ENCODE results near the gene SOX13. TPM values are rescaled to one million over a fixed set of nuclear protein-coding genes. Genes with fewer than 3 reads are reported as not detected.

SOX13 gene
- total and polyA plus RNA-seq, 9 of the 15 experiments (the other 6 are each of a cell fraction or from before 2014, with no cell fraction given), result 0.03 to 0.35 (median 0.06) TPM; not detected in 5

GRCh38 chr1:204171751-204172178 lies 98.8 kb downstream of the SOX13 start (continued):
- TF ChIP-seq SRSF7 (optimal IDR thresholded peaks at IDR 0.05; ENCODE audit: low read depth, low read length) (no peak), ETV1 (tag; conservative IDR thresholded peaks at IDR 0.05; ENCODE audit: low read depth) (no peak), DPF2 (IDR thresholded peaks at IDR 0.05) (no peak), BRF2 (IDR thresholded peaks at IDR 0.05; ENCODE audit: borderline replicate concordance, insufficient read depth, insufficient read length) (no peak), SNAPC5 (CRISPR knock-in tag; IDR thresholded peaks at IDR 0.05) (no peak), GTF2F1 (IDR thresholded peaks at IDR 0.05; ENCODE audit: low read depth, low read length) (no peak), ARID1B (IDR thresholded peaks at IDR 0.05) (no peak), ZC3H11A (IDR thresholded peaks at IDR 0.05; ENCODE audit: low read depth, low read length) (no peak), TCF7L2 (IDR thresholded peaks at IDR 0.05; ENCODE audit: low read depth, low read length) (no peak), ZNF740 (CRISPR knock-in tag; IDR thresholded peaks at IDR 0.05) (no peak), ZNF740 (tag; IDR thresholded peaks at IDR 0.05) (peak in 1 of 2 experiments; percentile 62; a peak in 1 of 4 replicates), RAD51 (IDR thresholded peaks at IDR 0.05; ENCODE audit: borderline replicate concordance, low read depth) (no peak), SMAD4 (CRISPR knock-in tag; conservative IDR thresholded peaks at IDR 0.05) (peak; percentile 69; the same call in 1 of the 2 replicates), ZNF384 (IDR thresholded peaks at IDR 0.05; ENCODE audit: low read depth, low read length) (no peak), KAT7 (CRISPR knock-in tag; IDR thresholded peaks at IDR 0.05; ENCODE audit: borderline replicate concordance) (no peak), SRSF9 (IDR thresholded peaks at IDR 0.05; ENCODE audit: borderline replicate concordance, low read depth, low read length) (no peak), PRDM10 (IDR thresholded peaks at IDR 0.05; ENCODE audit: partially characterized antibody) (no peak), ZNF24 (IDR thresholded peaks at IDR 0.05) (no peak), KDM2B (CRISPR knock-in tag; IDR thresholded peaks at IDR 0.05) (no peak)
